H1 (cell line): ENCODE data around the gene SEPTIN1. TPM values are rescaled to one million over a fixed set of nuclear protein-coding genes. Genes with fewer than 3 reads are reported as not detected.

ENCODE experiments used
- CHD7 ChIP-seq: fragments of 300-600 bp; sonication (generic); IDR thresholded peaks from 2 replicates; pipeline ENCODE4 v1.7.1; 2012; ENCODE audit warnings: low read length, moderate library complexity, mild to moderate bottlenecking, inconsistent platforms; ENCODE audit not compliant: insufficient replicate concordance
- FOSL1 ChIP-seq: IDR thresholded peaks from 2 replicates; pipeline ENCODE4 v1.6.1; 2011; ENCODE audit warnings: mild to moderate bottlenecking, low read depth, low read length, moderate library complexity; ENCODE audit not compliant: insufficient read depth
- HDAC6 ChIP-seq: IDR thresholded peaks from one replicate; pipeline ENCODE4 v1.7.1; 2012; ENCODE audit warnings: low read depth, mild to moderate bottlenecking, inconsistent platforms, low read length, moderate library complexity
- KDM4A ChIP-seq: IDR thresholded peaks from one replicate; pipeline ENCODE4 v1.7.1; 2012; ENCODE audit warnings: low read depth, mild to moderate bottlenecking, moderate library complexity, low read length, inconsistent platforms; ENCODE audit not compliant: severe bottlenecking
- RFX5 ChIP-seq: IDR thresholded peaks from 2 replicates; pipeline ENCODE4 v1.6.1; 2011; ENCODE audit warnings: low read depth, low read length, improper control_type of control experiment, borderline replicate concordance
- SIX5 ChIP-seq: IDR thresholded peaks from 2 replicates; pipeline ENCODE4 v1.6.1; 2011; ENCODE audit warnings: mild to moderate bottlenecking, low read depth, low read length
- SUZ12 ChIP-seq: fragments of 200-600 bp; sonication (generic); IDR thresholded peaks from 2 replicates; pipeline ENCODE4 v1.6.1; 2012; ENCODE audit warnings: mild to moderate bottlenecking, inconsistent platforms, low read length, moderate library complexity, mixed read lengths
- YY1 ChIP-seq: IDR thresholded peaks from 2 replicates; pipeline ENCODE4 v1.6.1; 2011; ENCODE audit warnings: low read depth, mild to moderate bottlenecking, low read length
- polyA plus RNA-seq, 7 experiments: library from polyadenylated mRNA; depleted of rRNA in 3 of 7; stranded (reverse) in 5 of 7; unstranded in 2 of 7; fragments of >200 nt in 5 of 7; fragments of 200-250 nt in 2 of 7; gene quantifications; 1 replicate in 5 of 7; 2 replicates in 1 of 7; 4 replicates in 1 of 7; pipeline versions ENCODE4 v1.2.1 to v1.2.3, GENCODE V29; 2011 to 2013; ENCODE audit warnings: missing spikeins in 2 of 7, mixed read lengths in 2 of 7
- total RNA-seq: library from RNA; stranded (reverse); fragmentation: NEBNext Ultra II Directional; extraction: Animal tissue kit (Norgen Biotek cat#: 25700); gene quantifications from 2 replicates; pipeline ENCODE4 v1.2.1, GENCODE V29; 2021
- TF ChIP-seq, protein P1 (sequence below): IDR thresholded peaks from 2 replicates; pipeline ENCODE4 v1.6.1; 2011; ENCODE audit warnings: low read depth, mild to moderate bottlenecking, low read length; ENCODE audit not compliant: insufficient read depth

SEPTIN1 gene
- total and polyA plus RNA-seq, 2 of the 8 experiments (the other 6 are each of a cell fraction or from before 2014, with no cell fraction given), result 0.24 to 1.4 TPM

GRCh38 chr16:30369938-30370455 is 12.4 kb downstream of the SEPTIN1 start (continued):
- TF ChIP-seq CHD7 (no peak), SUZ12 (no peak), HDAC6 (no peak), FOSL1 (no peak), RFX5 (no peak), KDM4A (no peak), SIX5 (no peak), YY1 (peak; percentile 60; the same call in 1 of the 2 replicates)
- TF ChIP-seq, protein P1, sequence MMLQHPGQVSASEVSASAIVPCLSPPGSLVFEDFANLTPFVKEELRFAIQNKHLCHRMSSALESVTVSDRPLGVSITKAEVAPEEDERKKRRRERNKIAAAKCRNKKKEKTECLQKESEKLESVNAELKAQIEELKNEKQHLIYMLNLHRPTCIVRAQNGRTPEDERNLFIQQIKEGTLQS, result no peak
